HepG2 (cell line): Measurements from ENCODE around the gene ZFPL1. TPM values are rescaled to one million over a fixed set of nuclear protein-coding genes. Genes with fewer than 3 reads are reported as not detected.

Experiments used
- MTA3 ChIP-seq: sonication (generic); formaldehyde crosslinking; IDR thresholded peaks from 2 replicates; pipeline ENCODE4 v1.4.0; 2020; ENCODE audit warnings: missing genetic modification reagents
- RARA ChIP-seq: IDR thresholded peaks from 2 replicates; pipeline ENCODE4 v1.6.1; 2016; ENCODE audit warnings: missing genetic modification reagents, missing compliant biosample characterization
- THAP11 ChIP-seq: IDR thresholded peaks from 2 replicates; pipeline ENCODE4 v1.6.1; 2016; ENCODE audit warnings: missing biosample characterization, missing genetic modification reagents
- ZNF607 ChIP-seq: sonication (generic); formaldehyde crosslinking; IDR thresholded peaks from 2 replicates; pipeline ENCODE4 v1.5.1; 2020; ENCODE audit warnings: missing genetic modification reagents, mild to moderate bottlenecking, borderline replicate concordance
- polyA plus RNA-seq, 8 experiments: library from polyadenylated mRNA; depleted of rRNA in 3 of 8; stranded (reverse) in 7 of 8; unstranded in 1 of 8; fragments of >200 nt; fragmentation: Illumina TruSeq in 4 of 8; extraction: Trizol in 4 of 8; gene quantifications; 2 replicates each; pipeline versions ENCODE4 v1.2.1 to v1.2.3, GENCODE V29; 2011 to 2016; ENCODE audit warnings: low read depth in 4 of 8, missing spikeins in 1 of 8, mixed read lengths in 1 of 8; ENCODE audit not compliant: insufficient read depth in 1 of 8
- total RNA-seq, 5 experiments: library from RNA; depleted of rRNA; stranded (reverse); fragments of >200 nt; fragmentation: Illumina TruSeq; extraction: Trizol; gene quantifications; 2 replicates each; pipeline ENCODE4 v1.2.3, GENCODE V29; 2016; ENCODE audit warnings: low read depth in 1 of 5
- TF ChIP-seq, protein P1 (sequence below): sonication (generic); formaldehyde crosslinking; IDR thresholded peaks from 2 replicates; pipeline ENCODE4 v1.9.0; 2021; ENCODE audit warnings: missing genetic modification reagents, borderline replicate concordance
- TF ChIP-seq, protein P2 (sequence below): sonication (generic); formaldehyde crosslinking; IDR thresholded peaks from 2 replicates; pipeline ENCODE4 v1.4.0; 2020; ENCODE audit warnings: missing genetic modification reagents, mild to moderate bottlenecking, borderline replicate concordance
- TF ChIP-seq, protein P3 (sequence below): sonication (generic); formaldehyde crosslinking; IDR thresholded peaks from 2 replicates; pipeline ENCODE4 v1.4.0; 2020; ENCODE audit warnings: mild to moderate bottlenecking, missing genetic modification reagents
- TF ChIP-seq, protein P4 (sequence below): IDR thresholded peaks from 2 replicates; pipeline ENCODE4 v1.4.0; 2020; ENCODE audit warnings: mild to moderate bottlenecking, missing genetic modification reagents

Gene ZFPL1
- total and polyA plus RNA-seq, 2 of the 13 experiments (the other 11 are each of a cell fraction or from before 2014, with no cell fraction given), result 32.2 to 56.0 TPM

DNA sequence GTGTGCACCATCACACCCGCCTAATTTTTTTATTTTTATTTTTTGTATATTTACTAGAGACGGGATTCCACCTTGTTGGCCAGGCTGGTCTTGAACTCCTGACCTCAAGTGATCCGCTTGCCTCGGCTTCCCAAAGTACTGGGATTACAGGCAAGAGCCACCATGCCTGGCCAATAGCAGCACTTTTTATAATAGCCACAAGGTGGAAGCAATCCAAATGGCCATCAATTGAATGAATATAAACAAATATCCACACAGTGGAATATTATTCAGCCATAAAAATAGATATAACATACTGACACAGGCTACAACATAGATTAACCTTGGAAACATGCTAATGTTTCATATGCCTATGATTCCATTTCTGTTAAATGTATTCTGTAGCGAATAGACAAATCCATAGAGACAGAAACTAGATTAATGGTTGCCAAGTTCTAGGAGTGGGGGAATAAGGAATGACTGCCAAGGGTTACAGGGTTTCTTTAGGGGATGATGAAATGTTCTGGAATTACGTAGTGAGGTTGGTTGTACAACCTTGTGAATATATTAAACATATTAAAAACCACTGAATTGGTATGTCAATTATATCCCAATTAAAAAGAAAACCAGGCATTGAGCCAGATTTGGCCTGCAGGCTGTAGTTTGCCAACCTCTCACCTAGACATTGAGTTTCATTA lies 16.8 kb downstream of the ZFPL1 start (continued):
- TF ChIP-seq, protein P1, sequence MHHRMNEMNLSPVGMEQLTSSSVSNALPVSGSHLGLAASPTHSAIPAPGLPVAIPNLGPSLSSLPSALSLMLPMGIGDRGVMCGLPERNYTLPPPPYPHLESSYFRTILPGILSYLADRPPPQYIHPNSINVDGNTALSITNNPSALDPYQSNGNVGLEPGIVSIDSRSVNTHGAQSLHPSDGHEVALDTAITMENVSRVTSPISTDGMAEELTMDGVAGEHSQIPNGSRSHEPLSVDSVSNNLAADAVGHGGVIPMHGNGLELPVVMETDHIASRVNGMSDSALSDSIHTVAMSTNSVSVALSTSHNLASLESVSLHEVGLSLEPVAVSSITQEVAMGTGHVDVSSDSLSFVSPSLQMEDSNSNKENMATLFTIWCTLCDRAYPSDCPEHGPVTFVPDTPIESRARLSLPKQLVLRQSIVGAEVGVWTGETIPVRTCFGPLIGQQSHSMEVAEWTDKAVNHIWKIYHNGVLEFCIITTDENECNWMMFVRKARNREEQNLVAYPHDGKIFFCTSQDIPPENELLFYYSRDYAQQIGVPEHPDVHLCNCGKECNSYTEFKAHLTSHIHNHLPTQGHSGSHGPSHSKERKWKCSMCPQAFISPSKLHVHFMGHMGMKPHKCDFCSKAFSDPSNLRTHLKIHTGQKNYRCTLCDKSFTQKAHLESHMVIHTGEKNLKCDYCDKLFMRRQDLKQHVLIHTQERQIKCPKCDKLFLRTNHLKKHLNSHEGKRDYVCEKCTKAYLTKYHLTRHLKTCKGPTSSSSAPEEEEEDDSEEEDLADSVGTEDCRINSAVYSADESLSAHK (CRISPR knock-in tag), result no peak
- no peak for TF ChIP-seq RARA
- TF ChIP-seq THAP11, result no peak
- TF ChIP-seq, protein P2, sequence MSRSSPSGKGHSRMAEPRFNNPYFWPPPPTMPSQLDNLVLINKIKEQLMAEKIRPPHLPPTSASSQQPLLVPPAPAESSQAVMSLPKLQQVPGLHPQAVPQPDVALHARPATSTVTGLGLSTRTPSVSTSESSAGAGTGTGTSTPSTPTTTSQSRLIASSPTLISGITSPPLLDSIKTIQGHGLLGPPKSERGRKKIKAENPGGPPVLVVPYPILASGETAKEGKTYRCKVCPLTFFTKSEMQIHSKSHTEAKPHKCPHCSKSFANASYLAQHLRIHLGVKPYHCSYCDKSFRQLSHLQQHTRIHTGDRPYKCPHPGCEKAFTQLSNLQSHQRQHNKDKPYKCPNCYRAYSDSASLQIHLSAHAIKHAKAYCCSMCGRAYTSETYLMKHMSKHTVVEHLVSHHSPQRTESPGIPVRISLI (CRISPR knock-in tag), result no peak
- TF ChIP-seq MTA3 (CRISPR knock-in tag), result no peak
- TF ChIP-seq, protein P3, sequence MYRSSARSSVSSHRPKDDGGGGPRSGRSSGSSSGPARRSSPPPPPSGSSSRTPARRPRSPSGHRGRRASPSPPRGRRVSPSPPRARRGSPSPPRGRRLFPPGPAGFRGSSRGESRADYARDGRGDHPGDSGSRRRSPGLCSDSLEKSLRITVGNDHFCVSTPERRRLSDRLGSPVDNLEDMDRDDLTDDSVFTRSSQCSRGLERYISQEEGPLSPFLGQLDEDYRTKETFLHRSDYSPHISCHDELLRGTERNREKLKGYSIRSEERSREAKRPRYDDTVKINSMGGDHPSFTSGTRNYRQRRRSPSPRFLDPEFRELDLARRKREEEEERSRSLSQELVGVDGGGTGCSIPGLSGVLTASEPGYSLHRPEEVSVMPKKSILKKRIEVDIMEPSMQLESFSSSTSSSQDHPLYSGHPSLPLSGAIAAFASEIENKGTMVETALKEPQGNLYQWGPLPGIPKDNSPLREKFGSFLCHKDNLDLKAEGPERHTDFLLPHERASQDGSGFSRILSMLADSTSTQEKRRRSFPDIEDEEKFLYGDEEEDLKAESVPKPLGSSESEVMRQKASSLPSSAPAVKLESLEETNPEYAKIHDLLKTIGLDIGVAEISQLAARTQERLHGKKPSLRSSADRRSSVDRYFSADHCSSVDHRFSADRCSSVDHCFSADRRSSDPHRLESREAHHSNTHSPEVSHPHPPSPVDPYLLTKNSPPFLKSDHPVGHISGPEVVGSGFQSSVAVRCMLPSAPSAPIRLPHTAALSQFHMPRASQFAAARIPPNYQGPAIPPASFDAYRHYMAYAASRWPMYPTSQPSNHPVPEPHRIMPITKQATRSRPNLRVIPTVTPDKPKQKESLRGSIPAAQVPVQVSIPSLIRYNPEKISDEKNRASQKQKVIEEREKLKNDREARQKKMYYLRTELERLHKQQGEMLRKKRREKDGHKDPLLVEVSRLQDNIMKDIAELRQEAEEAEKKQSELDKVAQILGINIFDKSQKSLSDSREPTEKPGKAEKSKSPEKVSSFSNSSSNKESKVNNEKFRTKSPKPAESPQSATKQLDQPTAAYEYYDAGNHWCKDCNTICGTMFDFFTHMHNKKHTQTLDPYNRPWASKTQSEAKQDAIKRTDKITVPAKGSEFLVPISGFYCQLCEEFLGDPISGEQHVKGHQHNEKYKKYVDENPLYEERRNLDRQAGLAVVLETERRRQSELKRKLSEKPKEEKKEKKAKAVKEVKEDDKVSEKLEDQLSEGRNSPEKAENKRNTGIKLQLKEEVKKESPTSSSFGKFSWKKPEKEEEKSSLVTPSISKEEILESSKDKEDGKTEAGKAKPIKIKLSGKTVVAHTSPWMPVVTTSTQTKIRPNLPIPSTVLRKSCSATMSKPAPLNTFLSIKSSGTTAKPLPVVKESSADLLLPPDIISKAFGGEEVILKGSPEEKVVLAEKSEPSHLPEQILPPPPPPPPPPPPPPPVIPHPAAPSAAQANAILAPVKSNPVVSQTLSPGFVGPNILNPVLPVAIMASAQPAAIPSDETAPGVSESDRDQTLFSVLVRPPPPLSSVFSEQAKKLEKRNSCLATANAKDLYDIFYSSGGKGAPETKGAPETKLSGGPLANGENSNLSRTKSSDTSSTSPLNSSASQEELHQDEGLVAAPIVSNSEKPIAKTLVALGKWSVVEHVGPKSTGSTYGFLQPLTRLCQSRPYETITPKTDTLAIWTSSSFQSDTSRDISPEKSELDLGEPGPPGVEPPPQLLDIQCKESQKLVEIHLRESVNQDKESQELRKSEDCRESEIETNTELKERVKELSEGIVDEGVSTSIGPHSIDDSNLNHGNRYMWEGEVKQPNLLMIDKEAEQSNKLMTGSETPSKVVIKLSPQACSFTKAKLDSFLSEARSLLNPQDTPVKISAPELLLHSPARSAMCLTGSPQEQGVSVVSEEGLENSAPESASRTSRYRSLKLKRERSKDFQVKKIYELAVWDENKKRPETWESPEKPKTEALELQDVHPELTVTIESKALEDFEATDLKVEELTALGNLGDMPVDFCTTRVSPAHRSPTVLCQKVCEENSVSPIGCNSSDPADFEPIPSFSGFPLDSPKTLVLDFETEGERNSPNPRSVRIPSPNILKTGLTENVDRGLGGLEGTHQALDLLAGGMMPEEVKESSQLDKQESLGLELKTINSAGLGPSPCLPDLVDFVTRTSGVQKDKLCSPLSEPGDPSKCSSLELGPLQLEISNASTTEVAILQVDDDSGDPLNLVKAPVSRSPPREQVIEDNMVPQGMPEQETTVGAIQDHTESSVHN, result no peak
- TF ChIP-seq, protein P4, sequence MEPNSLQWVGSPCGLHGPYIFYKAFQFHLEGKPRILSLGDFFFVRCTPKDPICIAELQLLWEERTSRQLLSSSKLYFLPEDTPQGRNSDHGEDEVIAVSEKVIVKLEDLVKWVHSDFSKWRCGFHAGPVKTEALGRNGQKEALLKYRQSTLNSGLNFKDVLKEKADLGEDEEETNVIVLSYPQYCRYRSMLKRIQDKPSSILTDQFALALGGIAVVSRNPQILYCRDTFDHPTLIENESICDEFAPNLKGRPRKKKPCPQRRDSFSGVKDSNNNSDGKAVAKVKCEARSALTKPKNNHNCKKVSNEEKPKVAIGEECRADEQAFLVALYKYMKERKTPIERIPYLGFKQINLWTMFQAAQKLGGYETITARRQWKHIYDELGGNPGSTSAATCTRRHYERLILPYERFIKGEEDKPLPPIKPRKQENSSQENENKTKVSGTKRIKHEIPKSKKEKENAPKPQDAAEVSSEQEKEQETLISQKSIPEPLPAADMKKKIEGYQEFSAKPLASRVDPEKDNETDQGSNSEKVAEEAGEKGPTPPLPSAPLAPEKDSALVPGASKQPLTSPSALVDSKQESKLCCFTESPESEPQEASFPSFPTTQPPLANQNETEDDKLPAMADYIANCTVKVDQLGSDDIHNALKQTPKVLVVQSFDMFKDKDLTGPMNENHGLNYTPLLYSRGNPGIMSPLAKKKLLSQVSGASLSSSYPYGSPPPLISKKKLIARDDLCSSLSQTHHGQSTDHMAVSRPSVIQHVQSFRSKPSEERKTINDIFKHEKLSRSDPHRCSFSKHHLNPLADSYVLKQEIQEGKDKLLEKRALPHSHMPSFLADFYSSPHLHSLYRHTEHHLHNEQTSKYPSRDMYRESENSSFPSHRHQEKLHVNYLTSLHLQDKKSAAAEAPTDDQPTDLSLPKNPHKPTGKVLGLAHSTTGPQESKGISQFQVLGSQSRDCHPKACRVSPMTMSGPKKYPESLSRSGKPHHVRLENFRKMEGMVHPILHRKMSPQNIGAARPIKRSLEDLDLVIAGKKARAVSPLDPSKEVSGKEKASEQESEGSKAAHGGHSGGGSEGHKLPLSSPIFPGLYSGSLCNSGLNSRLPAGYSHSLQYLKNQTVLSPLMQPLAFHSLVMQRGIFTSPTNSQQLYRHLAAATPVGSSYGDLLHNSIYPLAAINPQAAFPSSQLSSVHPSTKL (CRISPR knock-in tag), result no peak
- no peak for TF ChIP-seq ZNF607 (CRISPR knock-in tag)
